Omental fat pad (tissue), 4 donors: ENCODE data around the gene OPRL1. TPM values are rescaled to one million over a fixed set of nuclear protein-coding genes. Genes with fewer than 3 reads are reported as not detected.
A peak's percentile ranks its signal among the peaks of the same experiment; 100 is the strongest.
"Not testable (repeated sequence)": the region's sequence is repeated elsewhere in the genome, so short reads cannot be mapped to it uniquely, and the experiment has no call there.

Experiments used
- ATAC-seq: fragments of 150-250 bp; one replicate; pipeline ENCODE4 v1.9.1; 2016; ENCODE audit warnings: mild to moderate bottlenecking, moderate library complexity; ENCODE audit not compliant: low FRiP score
- DNase-seq: peaks from one replicate; pipeline ENCODE4 v3.0.0-alpha.2; 2019; ENCODE audit warnings: low spot score
- CTCF ChIP-seq, 3 donors: fragments of 450-650 bp; IDR thresholded peaks; one replicate each; pipeline ENCODE4 v1.5.1; 2016 to 2017; ENCODE audit warnings: antibody characterized with exemption in 3 of 3, mild to moderate bottlenecking in 3 of 3, moderate library complexity in 2 of 3
- total RNA-seq, 4 donors: library from RNA; depleted of rRNA; stranded (reverse); fragments of >200 nt; gene quantifications; one replicate each; pipeline ENCODE4 v1.1.0, GENCODE V29; 2016

OPRL1 gene
- total RNA-seq, 4 donors from 2014 or later: 0.96 to 4.4 (median 1.4) TPM

DNA sequence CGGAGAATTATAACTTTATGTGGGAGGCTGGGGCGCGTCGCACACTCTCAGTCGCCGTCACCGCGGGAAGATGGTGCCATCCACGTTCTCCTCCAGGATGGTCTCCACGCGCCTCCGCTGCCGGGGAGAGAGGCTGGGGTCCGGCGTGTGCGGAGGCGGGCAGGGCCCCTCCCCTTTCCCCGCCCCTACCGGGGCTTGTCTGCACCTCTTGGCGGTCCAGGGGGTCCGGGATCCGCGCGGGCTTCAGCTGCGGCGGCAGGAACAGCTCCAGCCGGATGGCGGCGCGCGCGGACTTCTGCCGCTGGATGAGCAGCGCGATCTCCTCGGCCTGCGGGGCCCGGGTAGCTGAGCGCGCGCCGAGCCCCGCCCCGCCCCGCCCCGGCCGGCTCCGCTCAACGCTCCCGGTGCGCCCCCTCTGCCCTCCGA is 3.5 kb downstream of the OPRL1 start:
- no peak for TF ChIP-seq CTCF (IDR thresholded peaks at IDR 0.05)
- DNase-seq (peak; percentile 48), ATAC-seq (peak; percentile 52)

GRCh38 chr20:64083804-64084684 is 4.2 kb downstream of the OPRL1 start, which contains the start of gene LKAAEAR1:
Gene LKAAEAR1 (minus strand): TSS chr20:64084398. CDS start chr20:64084219, 179 bp downstream.
- TF ChIP-seq CTCF (IDR thresholded peaks at IDR 0.05): no peak
- ATAC-seq: no peak
- no peak for DNase-seq

- no peak for DNase-seq
- ATAC-seq: no peak
- TF ChIP-seq CTCF (IDR thresholded peaks at IDR 0.05): no peak
Observed at GRCh38 chr20:64084685-64085152, 4.8 kb downstream of the OPRL1 start.

- ATAC-seq (no peak), DNase-seq (no peak)
- no peak for TF ChIP-seq CTCF (IDR thresholded peaks at IDR 0.05)
Observed at GRCh38 chr20:64086801-64087200, 6.9 kb downstream of the OPRL1 start.

GRCh38 chr20:64087226-64087825 is 7.4 kb downstream of the OPRL1 start:
- not testable (repeated sequence) for DNase-seq, ATAC-seq

DNA sequence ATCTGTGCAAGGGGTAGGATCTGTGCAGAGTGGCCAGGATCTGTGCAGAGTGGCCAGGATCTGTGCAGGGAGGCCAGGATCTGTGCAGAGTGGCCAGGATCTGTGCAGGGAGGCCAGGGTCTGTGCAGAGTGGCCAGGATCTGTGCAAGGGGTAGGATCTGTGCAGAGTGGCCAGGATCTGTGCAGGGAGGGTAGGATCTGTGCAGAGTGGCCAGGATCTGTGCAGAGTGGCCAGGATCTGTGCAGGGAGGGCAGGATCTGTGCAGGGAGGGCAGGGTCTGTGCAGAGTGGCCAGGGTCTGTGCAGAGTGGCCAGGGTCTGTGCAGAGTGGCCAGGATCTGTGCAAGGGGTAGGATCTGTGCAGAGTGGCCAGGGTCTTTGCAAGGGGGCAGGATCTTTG is 8.7 kb downstream of the OPRL1 start:
- not testable (repeated sequence) for ATAC-seq, DNase-seq

- no peak for DNase-seq
- no peak for TF ChIP-seq CTCF (IDR thresholded peaks at IDR 0.05)
- ATAC-seq: no peak
Observed at GRCh38 chr20:64090165-64090564, 10.3 kb downstream of the OPRL1 start.

GRCh38 chr20:64091340-64091739 is 11.5 kb downstream of the OPRL1 start:
- ATAC-seq: no peak
- TF ChIP-seq CTCF (IDR thresholded peaks at IDR 0.05): no peak

More at GRCh38 chr20:64091340-64091739, 11.5 kb downstream of the OPRL1 start:
- DNase-seq: no peak
